Fibroblast of upper back skin (primary cell): ENCODE results near the gene CD84.
"Not testable (repeated sequence)": the region's sequence is repeated elsewhere in the genome, so short reads cannot be mapped to it uniquely, and the experiment has no call there.

Source experiments
- DNase-seq: peaks from one replicate; pipeline ENCODE4 v3.0.0-alpha.2; 2013

Gene CD84

DNA sequence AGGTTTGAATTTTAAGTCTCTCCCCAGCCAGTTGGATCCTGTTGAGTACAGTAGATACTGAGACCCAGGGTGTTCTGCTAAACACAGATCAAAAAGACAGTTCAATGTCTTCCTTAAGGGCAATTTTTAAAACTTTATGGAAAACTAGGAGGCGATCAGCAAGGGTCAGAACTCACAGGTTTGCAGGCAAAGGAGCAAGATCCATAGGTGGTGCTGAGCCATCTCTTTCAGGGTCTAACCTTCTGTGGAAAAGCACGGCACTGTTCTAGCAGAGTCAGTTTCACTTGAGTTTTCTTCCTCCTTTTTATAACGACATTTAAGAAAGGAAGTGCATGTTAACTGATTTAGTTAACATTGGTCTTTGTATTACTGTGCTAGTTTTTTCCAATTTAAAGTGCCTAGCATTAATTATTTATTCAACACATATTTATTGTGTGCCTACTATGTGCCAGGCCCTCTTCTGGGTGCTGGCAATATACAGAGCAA lies at the start of gene CD84:
CD84 (minus strand) TSS at position 281 of the 486 bp plus-strand sequence; CDS start at position 222, 59 bp downstream.
- no peak for DNase-seq

- no peak for DNase-seq
Observed at GRCh38 chr1:160628799-160629263, 49.5 kb upstream of the CD84 start.

- not testable (repeated sequence) for DNase-seq
Observed at GRCh38 chr1:160627677-160628289, 48.5 kb upstream of the CD84 start.

DNA sequence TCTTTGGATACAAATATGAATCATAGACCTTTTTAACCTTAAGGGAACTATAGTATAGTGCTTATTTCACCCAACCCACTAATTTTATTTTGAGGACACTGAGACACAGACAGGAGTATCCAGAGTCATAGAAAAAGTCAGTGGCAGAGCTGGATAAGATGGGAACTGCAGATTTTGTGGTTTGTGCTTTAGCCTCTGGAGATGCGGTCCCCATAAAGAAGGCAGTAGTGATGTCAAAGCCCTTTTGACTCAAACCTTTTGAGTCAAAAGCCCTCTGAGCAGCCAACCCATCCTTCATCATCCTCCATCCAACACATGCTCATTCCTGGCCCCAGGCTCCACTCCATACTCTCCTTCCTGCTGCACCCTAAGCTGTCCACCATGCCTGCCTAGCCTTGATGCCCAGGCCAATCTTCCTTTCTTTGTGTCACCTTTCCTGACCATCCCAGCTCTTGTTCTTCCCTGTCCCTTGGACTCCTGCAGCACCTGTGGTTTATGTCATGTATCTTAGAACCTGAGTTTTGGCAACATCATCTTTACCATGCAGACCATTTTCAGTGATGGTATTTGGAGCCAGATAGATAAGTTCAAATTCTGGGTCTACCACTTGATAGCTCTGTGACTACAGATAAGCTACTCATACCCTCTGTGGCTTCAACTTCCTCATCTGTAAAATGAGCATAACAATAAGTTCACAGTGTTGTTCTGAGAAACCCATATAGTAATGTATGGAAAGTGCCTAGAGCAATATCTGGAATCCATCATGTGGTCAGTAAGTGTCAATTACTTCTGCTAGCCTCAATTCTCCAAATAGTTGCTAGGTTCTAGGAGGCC lies 47.4 kb upstream of the CD84 start:
- DNase-seq: no peak

DNA sequence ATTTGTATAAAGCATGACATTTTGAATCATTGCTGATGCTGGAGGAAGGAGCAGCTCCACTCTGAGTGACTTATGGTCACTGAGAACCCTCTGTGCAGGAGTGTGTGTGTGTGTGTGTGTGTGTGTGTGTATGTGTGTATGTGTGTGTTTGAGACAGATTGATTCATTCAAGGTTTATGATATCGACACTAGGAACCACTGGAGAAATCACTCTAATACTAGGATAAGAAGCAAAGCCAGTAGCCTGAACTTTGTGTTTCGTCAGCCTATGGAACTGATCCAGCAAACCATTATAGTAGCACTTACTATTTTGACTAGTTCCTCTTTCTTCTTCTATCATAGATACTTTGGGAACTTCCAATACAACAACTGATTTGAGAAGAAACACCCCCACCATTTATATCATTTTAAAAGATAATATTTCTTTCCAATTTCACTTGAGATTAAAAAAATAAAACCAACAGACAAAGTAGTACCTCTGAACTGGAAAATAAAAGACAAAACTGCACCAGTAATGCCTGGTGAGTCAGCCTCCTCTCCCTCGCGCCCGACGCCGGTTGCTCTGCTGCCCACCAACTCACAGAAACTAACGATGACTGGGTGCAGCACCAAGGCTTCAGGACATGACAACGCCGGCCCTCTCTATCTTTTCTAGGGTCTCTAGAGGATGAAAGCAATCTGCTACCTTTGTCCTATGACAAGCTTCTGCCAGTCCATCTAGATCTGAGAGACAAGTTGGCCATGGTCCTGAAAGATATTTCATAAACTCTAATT lies 46.6 kb upstream of the CD84 start:
- no peak for DNase-seq

DNA sequence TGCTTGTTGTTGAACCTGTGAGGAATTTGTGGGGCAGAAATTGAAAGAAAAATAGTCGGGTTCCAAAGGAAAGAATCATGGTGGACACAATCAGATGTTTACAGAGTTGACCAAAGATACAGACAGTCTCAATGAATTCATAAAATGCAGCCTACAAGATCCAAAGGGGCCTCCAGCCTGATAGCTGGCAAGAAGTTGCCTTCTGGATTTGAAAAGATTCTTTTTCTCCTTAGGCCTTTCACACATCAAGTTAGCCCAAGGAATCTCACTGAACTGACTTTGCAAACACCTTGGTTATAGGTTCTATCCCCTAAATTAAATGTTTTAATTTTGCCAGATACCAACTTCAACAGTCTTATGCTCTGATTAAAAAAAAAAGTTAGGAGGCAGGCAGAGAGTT lies 46.0 kb upstream of the CD84 start:
- DNase-seq: no peak

DNA sequence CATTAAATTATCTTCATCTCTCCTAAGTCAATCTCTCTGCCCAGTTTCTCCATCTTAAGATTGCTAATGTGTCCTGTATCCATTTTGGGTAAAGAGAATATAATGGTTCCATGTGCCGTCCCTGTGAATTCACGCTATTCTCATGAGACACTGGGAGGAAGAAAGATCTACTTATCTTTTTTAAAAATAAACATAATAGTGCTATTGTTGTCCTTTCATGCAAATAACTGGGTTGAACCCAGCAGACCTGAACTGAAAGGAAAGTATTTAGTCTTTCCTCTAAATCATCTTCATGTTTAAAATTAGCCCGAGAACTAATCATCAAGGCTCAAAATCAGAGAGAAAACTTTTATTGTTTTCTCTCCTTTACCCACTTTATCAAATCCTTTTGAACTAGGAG lies 45.2 kb upstream of the CD84 start:
- no peak for DNase-seq

DNA sequence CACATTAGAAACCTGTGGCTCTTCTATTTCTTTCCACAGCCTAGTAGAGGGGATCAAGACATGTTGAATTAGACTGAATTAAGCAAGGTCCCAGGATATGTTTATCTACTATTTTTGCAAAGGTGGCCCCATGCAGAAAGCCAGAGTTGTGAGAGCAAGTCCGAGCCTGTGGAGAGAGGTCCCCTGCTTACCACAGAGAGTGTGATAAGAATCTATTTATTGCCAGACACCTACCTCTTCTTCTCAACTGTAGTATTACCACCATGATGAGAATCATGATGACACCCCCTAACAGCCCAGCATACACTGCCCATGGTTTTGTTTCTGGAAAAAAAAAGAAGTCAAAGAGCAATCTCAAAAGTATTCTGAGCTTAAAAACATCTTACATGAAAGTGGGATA lies 44.6 kb upstream of the CD84 start:
- no peak for DNase-seq

GRCh38 chr1:160623227-160623633 lies 43.9 kb upstream of the CD84 start:
- no peak for DNase-seq

- DNase-seq: no peak
Observed at GRCh38 chr1:160622501-160623226, 43.4 kb upstream of the CD84 start.

DNA sequence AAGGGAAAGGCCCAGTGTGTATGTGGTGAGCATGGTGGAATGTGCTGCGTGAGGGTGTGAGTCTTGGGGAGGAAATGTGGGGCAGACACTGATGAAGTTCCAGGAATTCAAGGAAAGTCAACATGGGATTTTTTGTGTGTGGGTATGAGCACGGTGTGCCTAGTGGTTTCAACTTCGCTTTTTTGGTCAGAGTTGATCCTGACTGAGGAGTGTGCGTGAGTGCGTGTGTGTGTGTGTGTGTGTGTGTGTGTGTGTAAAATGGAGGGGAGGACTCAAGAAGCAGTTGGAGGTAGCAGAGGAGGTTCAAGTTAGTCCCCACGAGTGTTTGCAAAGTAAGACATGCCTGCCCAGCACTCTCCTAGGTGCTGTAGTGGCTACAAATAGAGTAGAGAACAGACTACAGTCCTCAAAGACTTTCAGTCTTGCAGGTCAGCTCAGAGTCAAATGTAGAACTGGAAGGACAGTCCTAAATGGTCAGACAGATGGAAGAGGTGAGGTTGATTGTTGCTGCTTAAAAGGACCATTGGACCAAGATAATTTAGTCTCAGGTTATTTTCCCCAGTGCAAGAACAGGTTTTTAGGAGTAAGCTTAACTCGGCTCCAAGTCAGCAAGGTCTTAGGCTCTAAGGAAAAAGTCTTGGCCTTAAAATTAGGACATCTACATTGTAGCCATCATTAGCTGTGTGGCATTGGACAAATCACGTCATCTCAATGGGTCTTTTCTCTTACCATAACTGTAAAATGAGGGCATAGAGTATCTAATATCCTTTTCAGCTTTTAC lies 42.5 kb upstream of the CD84 start:
- no peak for DNase-seq

DNA sequence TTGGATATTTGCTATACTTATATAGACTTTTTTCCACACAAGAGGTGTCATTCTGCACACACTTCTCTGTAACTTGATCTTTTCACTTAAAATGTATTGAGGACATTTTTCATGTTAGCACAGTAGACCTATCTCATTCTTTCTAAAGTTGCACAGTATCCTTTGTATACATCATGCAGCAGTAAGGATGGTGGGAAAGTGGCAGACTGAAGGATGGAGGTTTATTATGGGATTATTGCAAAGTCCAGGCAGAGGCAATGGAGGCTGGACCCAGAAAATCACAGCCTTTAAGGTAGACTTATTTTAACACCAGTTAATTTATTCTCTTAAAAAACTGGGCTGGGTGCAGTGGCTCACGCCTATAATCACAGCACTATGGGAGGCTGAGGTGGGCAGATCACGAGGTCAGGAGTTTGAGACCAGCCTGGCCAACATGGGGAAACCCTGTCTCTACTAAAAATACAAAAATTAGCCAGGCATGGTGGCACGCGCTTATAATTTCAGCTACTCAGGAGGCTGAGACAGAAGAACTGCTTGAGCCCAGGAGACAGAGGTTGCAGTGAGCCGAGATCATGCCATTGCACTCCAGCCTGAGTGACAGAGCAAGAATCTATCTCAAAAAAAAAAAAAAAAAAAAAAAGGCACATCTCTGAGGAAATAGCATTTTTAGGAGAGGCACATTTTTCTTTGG lies 41.8 kb upstream of the CD84 start:
- no peak for DNase-seq

GRCh38 chr1:160619742-160620277 lies 40.5 kb upstream of the CD84 start:
- no peak for DNase-seq

DNA sequence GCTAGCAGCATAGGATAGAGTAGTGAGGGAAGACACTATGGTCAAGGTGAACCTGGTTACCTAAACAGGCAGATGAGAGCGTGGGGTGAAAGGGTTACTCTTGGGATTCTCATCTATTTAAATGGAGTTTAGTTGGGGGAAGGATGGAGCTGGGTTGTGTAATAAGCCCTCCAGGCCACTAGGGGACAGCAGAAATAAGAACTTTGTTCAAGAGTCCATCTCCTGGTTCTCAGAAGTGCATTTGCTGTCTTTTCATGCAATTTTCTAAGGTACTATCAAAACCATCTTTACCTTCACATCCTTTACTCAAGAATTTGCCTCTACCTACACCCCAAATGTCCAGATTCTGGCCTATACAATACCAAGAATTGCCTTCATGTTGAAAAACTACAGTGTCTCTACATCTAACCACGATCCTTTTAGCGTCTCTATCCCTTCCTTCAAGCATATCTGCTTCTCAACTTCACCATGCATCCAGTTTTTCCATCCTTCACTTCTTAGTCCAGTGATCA lies 39.5 kb upstream of the CD84 start:
- no peak for DNase-seq

DNA sequence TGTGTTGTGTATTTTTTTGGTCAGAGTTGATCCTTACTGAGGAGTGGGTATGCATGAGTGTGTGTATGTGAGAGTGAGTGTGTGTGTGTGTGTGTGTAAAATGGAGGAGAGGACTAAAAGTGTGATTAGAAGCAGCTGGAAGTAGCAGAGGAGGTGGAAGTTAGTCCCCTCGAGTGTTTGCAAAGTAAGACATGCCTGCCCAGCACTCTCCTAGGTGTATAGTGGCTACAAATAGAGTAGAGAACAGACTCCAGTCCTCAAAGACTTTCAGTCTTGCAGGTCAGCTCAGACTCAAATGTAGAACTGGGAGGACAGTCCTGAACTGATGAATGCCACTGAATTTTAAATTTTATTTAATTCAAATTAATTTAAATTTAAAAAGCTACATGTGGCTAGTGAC lies 39.0 kb upstream of the CD84 start:
- no peak for DNase-seq

DNA sequence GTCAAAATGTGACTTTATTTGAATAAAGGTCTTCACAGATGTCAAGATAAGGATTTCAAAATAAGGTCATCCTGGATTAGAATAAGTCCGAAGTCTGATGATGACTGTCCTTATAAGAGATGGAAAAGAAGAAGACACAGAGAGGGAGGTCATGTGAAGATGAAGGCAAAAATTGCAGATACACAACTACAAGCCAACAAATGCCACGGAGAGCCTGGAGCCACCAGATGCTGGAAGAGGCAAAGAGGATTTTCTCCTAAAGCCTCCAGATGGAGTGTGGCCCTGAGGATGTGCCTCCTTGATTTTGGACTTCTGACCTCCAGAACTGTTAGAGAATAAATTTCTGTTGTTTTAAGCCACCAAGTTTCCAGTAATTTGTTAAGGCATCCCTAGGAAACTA lies 36.4 kb upstream of the CD84 start:
- no peak for DNase-seq

DNA sequence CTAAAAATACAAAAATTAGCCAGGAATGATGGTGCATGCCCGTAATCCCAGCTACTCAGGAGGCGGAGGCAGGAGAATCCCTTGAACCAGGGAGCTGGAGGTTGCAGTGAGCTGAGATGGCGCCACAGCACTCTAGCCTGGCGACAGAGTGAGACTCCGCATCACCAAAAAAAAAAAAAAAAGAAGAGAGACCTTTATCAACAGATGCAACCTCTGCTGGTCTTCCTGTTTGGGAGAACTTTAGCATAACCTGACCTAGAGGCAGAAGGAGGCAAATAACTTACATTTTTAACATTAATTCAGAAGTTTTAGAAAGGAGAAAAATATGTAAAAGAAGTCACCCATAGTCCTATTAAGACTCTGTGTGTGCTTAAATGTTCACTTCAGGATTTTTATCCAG lies 35.1 kb upstream of the CD84 start:
- DNase-seq: no peak

- DNase-seq: no peak
Observed at GRCh38 chr1:160612613-160613218, 33.4 kb upstream of the CD84 start.

- no peak for DNase-seq
Observed at GRCh38 chr1:160610569-160611242, 31.4 kb upstream of the CD84 start.

DNA sequence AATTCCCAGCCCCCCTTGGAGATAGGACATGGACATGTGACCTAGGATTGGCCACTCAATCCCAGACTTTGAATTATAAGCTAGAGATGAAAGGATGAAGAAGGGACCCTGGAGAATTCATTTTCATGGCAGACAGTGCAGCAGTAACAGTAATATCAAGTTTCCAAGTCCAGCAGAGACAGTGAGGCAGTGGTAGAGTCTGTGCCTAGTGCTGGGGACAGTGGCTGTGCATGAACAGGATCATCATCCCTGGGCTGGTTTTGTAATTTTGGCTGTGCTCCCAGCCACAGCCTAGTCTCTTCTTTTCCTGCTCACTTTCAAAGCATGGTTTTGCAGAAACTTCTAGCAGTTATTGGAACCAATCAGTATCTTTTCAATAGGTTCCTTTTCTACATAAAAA lies 29.6 kb upstream of the CD84 start:
- no peak for DNase-seq
